HepG2 (cell line): Measurements from ENCODE around the gene SLC13A3. TPM values are rescaled to one million over a fixed set of nuclear protein-coding genes. Genes with fewer than 3 reads are reported as not detected.

ENCODE experiments used
- BHLHE40 ChIP-seq: IDR thresholded peaks from 2 replicates; pipeline ENCODE4 v1.6.1; 2011; ENCODE audit warnings: low read length, improper control_type of control experiment
- EZH2 ChIP-seq: conservative IDR thresholded peaks from 2 replicates; pipeline ENCODE4 v1.6.1; 2012; ENCODE audit warnings: mild to moderate bottlenecking, low read depth, low read length, moderate library complexity
- FOXM1 ChIP-seq: sonication (generic); formaldehyde crosslinking; IDR thresholded peaks from 2 replicates; pipeline ENCODE4 v1.5.0; 2020; ENCODE audit warnings: missing genetic modification reagents
- KDM2A ChIP-seq: sonication (generic); formaldehyde crosslinking; IDR thresholded peaks from 2 replicates; pipeline ENCODE4 v1.4.0; 2020; ENCODE audit warnings: low read depth, missing genetic modification reagents, borderline replicate concordance
- NFKBIZ ChIP-seq: IDR thresholded peaks from 2 replicates; pipeline ENCODE4 v1.6.1; 2018; ENCODE audit warnings: missing genetic modification reagents, missing compliant biosample characterization
- REL ChIP-seq: sonication (generic); formaldehyde crosslinking; conservative IDR thresholded peaks from 2 replicates; pipeline ENCODE4 v1.8.0; 2022; ENCODE audit warnings: mild to moderate bottlenecking, missing genetic modification reagents, moderate library complexity
- SMAD1 ChIP-seq: sonication (generic); formaldehyde crosslinking; IDR thresholded peaks from 2 replicates; pipeline ENCODE4 v1.4.0; 2020; ENCODE audit warnings: missing genetic modification reagents, low read depth, mild to moderate bottlenecking, borderline replicate concordance
- SP2 ChIP-seq: sonication (generic); formaldehyde crosslinking; IDR thresholded peaks from 2 replicates; pipeline ENCODE4 v1.5.1; 2020; ENCODE audit warnings: mild to moderate bottlenecking, missing genetic modification reagents
- ZNF17 ChIP-seq: sonication (generic); formaldehyde crosslinking; IDR thresholded peaks from 2 replicates; pipeline ENCODE4 v1.5.0; 2020; ENCODE audit warnings: mild to moderate bottlenecking, missing genetic modification reagents
- ZNF230 ChIP-seq: sonication (generic); formaldehyde crosslinking; IDR thresholded peaks from 2 replicates; pipeline ENCODE4 v1.4.0; 2020; ENCODE audit warnings: mild to moderate bottlenecking, missing genetic modification reagents
- ZNF354B ChIP-seq: sonication (generic); formaldehyde crosslinking; IDR thresholded peaks from 2 replicates; pipeline ENCODE4 v1.8.0; 2022; ENCODE audit warnings: mild to moderate bottlenecking, missing genetic modification reagents
- ZNF790 ChIP-seq: sonication (generic); formaldehyde crosslinking; IDR thresholded peaks from 2 replicates; pipeline ENCODE4 v1.8.0; 2022; ENCODE audit warnings: missing genetic modification reagents, mild to moderate bottlenecking, borderline replicate concordance
- ZNF850 ChIP-seq: sonication (generic); formaldehyde crosslinking; conservative IDR thresholded peaks from 2 replicates; pipeline ENCODE4 v1.9.0; 2021; ENCODE audit warnings: mild to moderate bottlenecking, missing genetic modification reagents
- polyA plus RNA-seq, 8 experiments: library from polyadenylated mRNA; depleted of rRNA in 3 of 8; stranded (reverse) in 7 of 8; unstranded in 1 of 8; fragments of >200 nt; fragmentation: Illumina TruSeq in 4 of 8; extraction: Trizol in 4 of 8; gene quantifications; 2 replicates each; pipeline versions ENCODE4 v1.2.1 to v1.2.3, GENCODE V29; 2011 to 2016; ENCODE audit warnings: low read depth in 4 of 8, missing spikeins in 1 of 8, mixed read lengths in 1 of 8; ENCODE audit not compliant: insufficient read depth in 1 of 8
- total RNA-seq, 5 experiments: library from RNA; depleted of rRNA; stranded (reverse); fragments of >200 nt; fragmentation: Illumina TruSeq; extraction: Trizol; gene quantifications; 2 replicates each; pipeline ENCODE4 v1.2.3, GENCODE V29; 2016; ENCODE audit warnings: low read depth in 1 of 5
- TF ChIP-seq, protein P1 (sequence below): sonication (generic); formaldehyde crosslinking; IDR thresholded peaks from 2 replicates; pipeline ENCODE4 v1.4.0; 2020; ENCODE audit warnings: mild to moderate bottlenecking, missing genetic modification reagents
- TF ChIP-seq, protein P2 (sequence below): sonication (generic); formaldehyde crosslinking; IDR thresholded peaks from 2 replicates; pipeline ENCODE4 v1.8.1; 2023; ENCODE audit warnings: missing genetic modification reagents, inconsistent platforms, borderline replicate concordance
- TF ChIP-seq, protein P3 (sequence below): sonication (generic); formaldehyde crosslinking; IDR thresholded peaks from 2 replicates; pipeline ENCODE4 v1.9.0; 2021; ENCODE audit warnings: mild to moderate bottlenecking, missing genetic modification reagents
- TF ChIP-seq, protein P4 (sequence below): IDR thresholded peaks from 2 replicates; pipeline ENCODE4 v1.6.1; 2016; ENCODE audit warnings: low read depth, borderline replicate concordance
- TF ChIP-seq, protein P5 (sequence below): fragments of 450-650 bp; IDR thresholded peaks from 2 replicates; pipeline ENCODE4 v1.6.1; 2017; ENCODE audit warnings: mild to moderate bottlenecking

The SLC13A3 gene
- total and polyA plus RNA-seq, 2 of the 13 experiments (the other 11 are each of a cell fraction or from before 2014, with no cell fraction given), result 66.5 to 76.0 TPM

DNA sequence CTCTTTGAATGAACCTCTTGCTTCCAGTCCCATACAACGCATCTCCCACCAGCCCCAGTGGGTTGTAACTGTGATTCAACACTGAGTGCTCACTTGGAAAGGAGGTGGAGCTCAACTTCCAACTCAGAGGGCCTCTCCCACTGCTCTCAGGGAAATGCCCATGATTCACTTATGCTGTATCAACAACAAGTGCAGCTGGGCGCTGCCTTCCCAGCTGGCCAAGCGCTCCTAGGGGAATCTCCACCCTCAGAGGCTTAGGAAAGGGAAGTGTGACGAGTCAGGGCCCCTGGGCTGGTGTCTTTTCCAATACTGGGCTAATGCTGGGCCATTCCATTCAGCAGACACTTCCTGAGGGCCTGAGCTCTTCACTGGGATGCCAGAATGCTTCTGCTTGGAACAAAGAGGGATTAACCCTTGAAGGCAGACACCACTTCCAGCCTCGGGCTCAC lies 92.7 kb downstream of the SLC13A3 start (continued):
- TF ChIP-seq BHLHE40, result no peak
- TF ChIP-seq ZNF354B (CRISPR knock-in tag), result no peak
- TF ChIP-seq ZNF17, result no peak
- TF ChIP-seq SMAD1 (CRISPR knock-in tag), result no peak
- no peak for TF ChIP-seq REL (CRISPR knock-in tag)
- TF ChIP-seq, protein P1, sequence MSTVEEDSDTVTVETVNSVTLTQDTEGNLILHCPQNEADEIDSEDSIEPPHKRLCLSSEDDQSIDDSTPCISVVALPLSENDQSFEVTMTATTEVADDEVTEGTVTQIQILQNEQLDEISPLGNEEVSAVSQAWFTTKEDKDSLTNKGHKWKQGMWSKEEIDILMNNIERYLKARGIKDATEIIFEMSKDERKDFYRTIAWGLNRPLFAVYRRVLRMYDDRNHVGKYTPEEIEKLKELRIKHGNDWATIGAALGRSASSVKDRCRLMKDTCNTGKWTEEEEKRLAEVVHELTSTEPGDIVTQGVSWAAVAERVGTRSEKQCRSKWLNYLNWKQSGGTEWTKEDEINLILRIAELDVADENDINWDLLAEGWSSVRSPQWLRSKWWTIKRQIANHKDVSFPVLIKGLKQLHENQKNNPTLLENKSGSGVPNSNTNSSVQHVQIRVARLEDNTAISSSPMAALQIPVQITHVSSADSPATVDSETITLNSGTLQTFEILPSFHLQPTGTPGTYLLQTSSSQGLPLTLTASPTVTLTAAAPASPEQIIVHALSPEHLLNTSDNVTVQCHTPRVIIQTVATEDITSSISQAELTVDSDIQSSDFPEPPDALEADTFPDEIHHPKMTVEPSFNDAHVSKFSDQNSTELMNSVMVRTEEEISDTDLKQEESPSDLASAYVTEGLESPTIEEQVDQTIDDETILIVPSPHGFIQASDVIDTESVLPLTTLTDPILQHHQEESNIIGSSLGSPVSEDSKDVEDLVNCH (CRISPR knock-in tag), result no peak
- TF ChIP-seq ZNF230 (CRISPR knock-in tag), result no peak
- TF ChIP-seq, protein P2, sequence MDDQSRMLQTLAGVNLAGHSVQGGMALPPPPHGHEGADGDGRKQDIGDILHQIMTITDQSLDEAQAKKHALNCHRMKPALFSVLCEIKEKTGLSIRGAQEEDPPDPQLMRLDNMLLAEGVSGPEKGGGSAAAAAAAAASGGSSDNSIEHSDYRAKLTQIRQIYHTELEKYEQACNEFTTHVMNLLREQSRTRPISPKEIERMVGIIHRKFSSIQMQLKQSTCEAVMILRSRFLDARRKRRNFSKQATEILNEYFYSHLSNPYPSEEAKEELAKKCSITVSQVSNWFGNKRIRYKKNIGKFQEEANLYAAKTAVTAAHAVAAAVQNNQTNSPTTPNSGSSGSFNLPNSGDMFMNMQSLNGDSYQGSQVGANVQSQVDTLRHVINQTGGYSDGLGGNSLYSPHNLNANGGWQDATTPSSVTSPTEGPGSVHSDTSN (CRISPR knock-in tag), result no peak
- TF ChIP-seq, protein P3, sequence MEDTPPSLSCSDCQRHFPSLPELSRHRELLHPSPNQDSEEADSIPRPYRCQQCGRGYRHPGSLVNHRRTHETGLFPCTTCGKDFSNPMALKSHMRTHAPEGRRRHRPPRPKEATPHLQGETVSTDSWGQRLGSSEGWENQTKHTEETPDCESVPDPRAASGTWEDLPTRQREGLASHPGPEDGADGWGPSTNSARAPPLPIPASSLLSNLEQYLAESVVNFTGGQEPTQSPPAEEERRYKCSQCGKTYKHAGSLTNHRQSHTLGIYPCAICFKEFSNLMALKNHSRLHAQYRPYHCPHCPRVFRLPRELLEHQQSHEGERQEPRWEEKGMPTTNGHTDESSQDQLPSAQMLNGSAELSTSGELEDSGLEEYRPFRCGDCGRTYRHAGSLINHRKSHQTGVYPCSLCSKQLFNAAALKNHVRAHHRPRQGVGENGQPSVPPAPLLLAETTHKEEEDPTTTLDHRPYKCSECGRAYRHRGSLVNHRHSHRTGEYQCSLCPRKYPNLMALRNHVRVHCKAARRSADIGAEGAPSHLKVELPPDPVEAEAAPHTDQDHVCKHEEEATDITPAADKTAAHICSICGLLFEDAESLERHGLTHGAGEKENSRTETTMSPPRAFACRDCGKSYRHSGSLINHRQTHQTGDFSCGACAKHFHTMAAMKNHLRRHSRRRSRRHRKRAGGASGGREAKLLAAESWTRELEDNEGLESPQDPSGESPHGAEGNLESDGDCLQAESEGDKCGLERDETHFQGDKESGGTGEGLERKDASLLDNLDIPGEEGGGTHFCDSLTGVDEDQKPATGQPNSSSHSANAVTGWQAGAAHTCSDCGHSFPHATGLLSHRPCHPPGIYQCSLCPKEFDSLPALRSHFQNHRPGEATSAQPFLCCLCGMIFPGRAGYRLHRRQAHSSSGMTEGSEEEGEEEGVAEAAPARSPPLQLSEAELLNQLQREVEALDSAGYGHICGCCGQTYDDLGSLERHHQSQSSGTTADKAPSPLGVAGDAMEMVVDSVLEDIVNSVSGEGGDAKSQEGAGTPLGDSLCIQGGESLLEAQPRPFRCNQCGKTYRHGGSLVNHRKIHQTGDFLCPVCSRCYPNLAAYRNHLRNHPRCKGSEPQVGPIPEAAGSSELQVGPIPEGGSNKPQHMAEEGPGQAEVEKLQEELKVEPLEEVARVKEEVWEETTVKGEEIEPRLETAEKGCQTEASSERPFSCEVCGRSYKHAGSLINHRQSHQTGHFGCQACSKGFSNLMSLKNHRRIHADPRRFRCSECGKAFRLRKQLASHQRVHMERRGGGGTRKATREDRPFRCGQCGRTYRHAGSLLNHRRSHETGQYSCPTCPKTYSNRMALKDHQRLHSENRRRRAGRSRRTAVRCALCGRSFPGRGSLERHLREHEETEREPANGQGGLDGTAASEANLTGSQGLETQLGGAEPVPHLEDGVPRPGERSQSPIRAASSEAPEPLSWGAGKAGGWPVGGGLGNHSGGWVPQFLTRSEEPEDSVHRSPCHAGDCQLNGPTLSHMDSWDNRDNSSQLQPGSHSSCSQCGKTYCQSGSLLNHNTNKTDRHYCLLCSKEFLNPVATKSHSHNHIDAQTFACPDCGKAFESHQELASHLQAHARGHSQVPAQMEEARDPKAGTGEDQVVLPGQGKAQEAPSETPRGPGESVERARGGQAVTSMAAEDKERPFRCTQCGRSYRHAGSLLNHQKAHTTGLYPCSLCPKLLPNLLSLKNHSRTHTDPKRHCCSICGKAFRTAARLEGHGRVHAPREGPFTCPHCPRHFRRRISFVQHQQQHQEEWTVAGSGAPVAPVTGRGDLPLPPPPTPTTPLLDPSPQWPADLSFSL, result no peak
- TF ChIP-seq, protein P4, sequence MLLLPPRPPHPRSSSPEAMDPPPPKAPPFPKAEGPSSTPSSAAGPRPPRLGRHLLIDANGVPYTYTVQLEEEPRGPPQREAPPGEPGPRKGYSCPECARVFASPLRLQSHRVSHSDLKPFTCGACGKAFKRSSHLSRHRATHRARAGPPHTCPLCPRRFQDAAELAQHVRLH (CRISPR knock-in tag), result 0 out of 2 replicates have a peak, but pooled peaks have one; percentile 33
- no peak for TF ChIP-seq FOXM1
- no peak for TF ChIP-seq NFKBIZ (CRISPR knock-in tag)
- no peak for TF ChIP-seq EZH2
- TF ChIP-seq, protein P5, sequence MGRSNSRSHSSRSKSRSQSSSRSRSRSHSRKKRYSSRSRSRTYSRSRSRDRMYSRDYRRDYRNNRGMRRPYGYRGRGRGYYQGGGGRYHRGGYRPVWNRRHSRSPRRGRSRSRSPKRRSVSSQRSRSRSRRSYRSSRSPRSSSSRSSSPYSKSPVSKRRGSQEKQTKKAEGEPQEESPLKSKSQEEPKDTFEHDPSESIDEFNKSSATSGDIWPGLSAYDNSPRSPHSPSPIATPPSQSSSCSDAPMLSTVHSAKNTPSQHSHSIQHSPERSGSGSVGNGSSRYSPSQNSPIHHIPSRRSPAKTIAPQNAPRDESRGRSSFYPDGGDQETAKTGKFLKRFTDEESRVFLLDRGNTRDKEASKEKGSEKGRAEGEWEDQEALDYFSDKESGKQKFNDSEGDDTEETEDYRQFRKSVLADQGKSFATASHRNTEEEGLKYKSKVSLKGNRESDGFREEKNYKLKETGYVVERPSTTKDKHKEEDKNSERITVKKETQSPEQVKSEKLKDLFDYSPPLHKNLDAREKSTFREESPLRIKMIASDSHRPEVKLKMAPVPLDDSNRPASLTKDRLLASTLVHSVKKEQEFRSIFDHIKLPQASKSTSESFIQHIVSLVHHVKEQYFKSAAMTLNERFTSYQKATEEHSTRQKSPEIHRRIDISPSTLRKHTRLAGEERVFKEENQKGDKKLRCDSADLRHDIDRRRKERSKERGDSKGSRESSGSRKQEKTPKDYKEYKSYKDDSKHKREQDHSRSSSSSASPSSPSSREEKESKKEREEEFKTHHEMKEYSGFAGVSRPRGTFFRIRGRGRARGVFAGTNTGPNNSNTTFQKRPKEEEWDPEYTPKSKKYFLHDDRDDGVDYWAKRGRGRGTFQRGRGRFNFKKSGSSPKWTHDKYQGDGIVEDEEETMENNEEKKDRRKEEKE, result no peak
- no peak for TF ChIP-seq ZNF790 (CRISPR knock-in tag)
- no peak for TF ChIP-seq ZNF850 (CRISPR knock-in tag)
- TF ChIP-seq KDM2A (CRISPR knock-in tag), result no peak; the same call in 1 of the 2 replicates
- no peak for TF ChIP-seq SP2 (CRISPR knock-in tag)
